NB4 (cell line): ENCODE data around the gene VEGFB.

ENCODE experiments used
- DNase-seq: peaks from one replicate; pipeline ENCODE4 v3.0.0; 2010; ENCODE audit warnings: low read depth
- H3K4me3 ChIP-seq: one replicate; pipeline ENCODE4 v1.5.1; 2011; ENCODE audit warnings: mild to moderate bottlenecking, low read depth, low read length, moderate library complexity
- CTCF ChIP-seq: IDR thresholded peaks from one replicate; pipeline ENCODE4 v1.5.1; 2012; ENCODE audit warnings: low read depth, low read length
- MAX ChIP-seq: IDR thresholded peaks from 2 replicates; pipeline ENCODE4 v1.6.1; 2011; ENCODE audit warnings: low read depth, low read length
- MYC ChIP-seq: IDR thresholded peaks from 2 replicates; pipeline ENCODE4 v1.6.1; 2011; ENCODE audit warnings: low read depth, low read length
- POLR2A ChIP-seq: IDR thresholded peaks from 2 replicates; pipeline ENCODE4 v1.6.1; 2011; ENCODE audit warnings: mild to moderate bottlenecking; ENCODE audit not compliant: insufficient read length; ENCODE audit errors: extremely low read depth

The VEGFB gene

GRCh38 chr11:64196626-64197025 is 37.8 kb upstream of the VEGFB start:
- H3K4me3 ChIP-seq, result no peak overlapping the region
- TF ChIP-seq POLR2A (no peak), CTCF (no peak), MAX (no peak), MYC (no peak)
- no peak for DNase-seq

DNA sequence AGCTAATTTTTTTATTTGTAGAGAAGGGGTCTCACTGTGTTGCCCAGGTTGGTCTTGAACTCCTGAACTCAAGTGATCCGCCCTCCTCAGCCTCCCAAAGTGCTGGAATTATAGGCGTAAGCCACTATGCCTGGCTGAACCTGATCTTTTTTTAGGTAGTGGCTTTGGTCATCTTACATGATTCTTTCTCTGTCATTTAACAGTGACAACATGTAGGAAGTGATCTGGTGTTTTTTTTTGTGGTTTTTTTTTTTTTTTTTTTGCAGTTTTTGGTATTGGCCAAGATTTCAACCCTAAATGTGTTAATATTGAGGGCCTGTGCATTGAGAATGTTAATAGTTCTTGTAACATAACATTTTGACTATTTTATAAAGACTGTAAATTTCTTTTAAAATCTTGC is 35.9 kb upstream of the VEGFB start:
- TF ChIP-seq MYC (no peak), MAX (no peak), CTCF (no peak), POLR2A (no peak)
- DNase-seq, result no peak
- H3K4me3 ChIP-seq, result no peak overlapping the region

DNA sequence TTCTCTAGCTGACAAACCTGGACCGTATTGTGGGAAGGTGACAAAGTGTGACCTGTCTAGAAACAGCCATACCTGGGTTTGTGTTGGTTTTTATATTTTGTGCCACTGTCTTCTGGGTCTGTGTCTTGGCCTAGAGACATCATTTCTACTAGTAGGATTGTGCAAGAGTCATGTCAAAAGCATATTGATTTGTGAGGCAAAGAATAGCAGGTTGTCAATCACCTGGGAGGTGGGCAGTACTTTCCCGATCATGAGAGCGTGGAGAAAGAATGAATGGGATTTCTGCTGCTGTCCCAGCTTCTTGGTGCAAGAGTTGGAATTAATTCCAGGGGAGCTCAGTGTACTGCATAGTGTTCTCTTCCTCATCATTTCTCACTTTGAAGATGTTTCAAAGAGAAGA is 32.8 kb upstream of the VEGFB start:
- DNase-seq, result no peak
- no peak for TF ChIP-seq POLR2A
- TF ChIP-seq CTCF, result no peak
- no peak for TF ChIP-seq MYC
- TF ChIP-seq MAX, result no peak
- no peak overlapping the region for H3K4me3 ChIP-seq

GRCh38 chr11:64202992-64203391 is 31.4 kb upstream of the VEGFB start:
- no peak overlapping the region for H3K4me3 ChIP-seq
- TF ChIP-seq POLR2A (no peak), MYC (no peak), MAX (no peak), CTCF (no peak)
- no peak for DNase-seq

DNA sequence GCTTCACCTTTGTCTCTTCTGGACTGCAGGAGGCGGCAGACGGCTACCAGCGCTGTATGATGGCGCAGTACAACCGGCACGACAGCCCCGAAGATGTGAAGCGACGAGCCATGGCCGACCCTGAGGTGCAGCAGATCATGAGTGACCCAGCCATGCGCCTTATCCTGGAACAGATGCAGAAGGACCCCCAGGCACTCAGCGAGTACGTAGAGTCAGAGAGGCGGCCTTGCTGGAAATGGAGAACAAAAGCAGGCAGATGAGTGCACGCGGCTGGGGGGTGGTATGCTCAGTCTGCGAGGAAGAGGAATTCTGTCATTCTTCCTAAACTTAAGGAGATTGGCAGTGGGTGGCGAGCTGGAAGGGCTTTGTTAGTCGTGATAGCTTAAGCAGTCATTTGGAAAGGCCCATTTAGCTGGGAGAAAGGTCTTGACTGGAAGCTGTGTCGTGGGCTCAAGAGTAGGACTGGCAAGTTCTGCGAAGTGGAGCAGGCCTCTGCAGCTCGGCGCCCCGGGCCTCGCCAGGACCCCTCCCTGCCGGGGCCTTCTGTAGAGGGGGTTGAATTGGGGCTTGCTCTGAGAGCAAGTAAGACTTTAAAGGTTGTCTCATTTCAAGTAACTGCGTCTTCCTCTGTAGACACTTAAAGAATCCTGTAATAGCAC is 30.8 kb upstream of the VEGFB start:
- TF ChIP-seq CTCF (no peak), MYC (no peak), MAX (no peak), POLR2A (no peak)
- no peak overlapping the region for H3K4me3 ChIP-seq
- no peak for DNase-seq

DNA sequence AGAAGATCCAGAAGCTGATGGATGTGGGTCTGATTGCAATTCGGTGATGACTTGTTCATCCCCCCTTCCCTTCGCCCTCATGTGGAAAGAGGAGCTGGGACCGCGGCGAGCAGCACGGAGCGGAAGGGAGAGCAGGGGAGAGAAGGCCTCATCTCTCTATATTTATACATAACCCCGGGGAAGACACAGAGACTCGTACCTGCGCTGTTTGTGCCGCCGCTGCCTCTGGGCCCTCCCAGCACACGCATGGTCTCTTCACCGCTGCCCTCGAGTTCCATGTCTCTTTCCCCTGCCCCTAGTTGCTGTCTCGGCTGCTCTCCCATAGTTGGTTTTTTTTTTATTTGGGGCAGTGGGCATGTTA is 30.3 kb upstream of the VEGFB start:
- TF ChIP-seq CTCF (no peak), MYC (no peak), POLR2A (no peak)
- DNase-seq, result no peak
- no peak overlapping the region for H3K4me3 ChIP-seq
